GM19438 (cell line): Measurements from ENCODE around the gene NAT14.
A peak's percentile ranks its signal among the peaks of the same experiment; 100 is the strongest.

Source experiments
- ATAC-seq: cut with Tn5 transposase; IDR thresholded peaks from one replicate; pipeline ENCODE4 v1.9.1; 2021; ENCODE audit warnings: low read depth; ENCODE audit not compliant: unreplicated experiment

NAT14 gene

DNA sequence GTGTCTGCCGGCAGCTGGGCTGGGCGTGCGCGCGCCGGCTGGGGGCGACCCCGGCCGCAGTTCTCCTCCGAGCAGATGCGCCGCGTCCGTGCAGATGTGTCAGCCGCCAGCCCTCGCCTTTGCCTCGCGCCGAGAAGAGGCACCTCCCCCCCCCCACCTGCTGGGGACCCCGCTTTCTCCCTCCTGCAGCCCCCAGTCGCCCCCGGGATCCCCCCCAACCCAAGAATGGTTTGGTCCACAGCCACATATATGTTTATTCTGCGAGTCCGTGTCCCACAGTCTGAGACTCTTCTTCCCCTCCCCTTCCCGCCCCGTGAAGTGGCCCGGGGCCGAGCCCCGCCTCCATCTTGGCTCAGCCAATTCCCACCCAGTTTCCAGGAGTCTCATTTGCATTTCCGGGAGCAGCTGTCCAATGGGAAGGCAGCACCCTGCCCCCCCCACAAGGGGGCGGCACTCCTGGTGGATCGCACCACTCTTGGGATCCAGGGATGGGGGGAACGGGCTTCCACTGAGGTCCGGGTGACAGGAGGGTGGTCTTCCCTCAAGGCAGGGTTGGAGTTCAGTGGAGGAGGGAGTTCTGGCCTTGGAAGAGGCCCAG is 32.1 kb upstream of the NAT14 start:
- ATAC-seq, result no peak

DNA sequence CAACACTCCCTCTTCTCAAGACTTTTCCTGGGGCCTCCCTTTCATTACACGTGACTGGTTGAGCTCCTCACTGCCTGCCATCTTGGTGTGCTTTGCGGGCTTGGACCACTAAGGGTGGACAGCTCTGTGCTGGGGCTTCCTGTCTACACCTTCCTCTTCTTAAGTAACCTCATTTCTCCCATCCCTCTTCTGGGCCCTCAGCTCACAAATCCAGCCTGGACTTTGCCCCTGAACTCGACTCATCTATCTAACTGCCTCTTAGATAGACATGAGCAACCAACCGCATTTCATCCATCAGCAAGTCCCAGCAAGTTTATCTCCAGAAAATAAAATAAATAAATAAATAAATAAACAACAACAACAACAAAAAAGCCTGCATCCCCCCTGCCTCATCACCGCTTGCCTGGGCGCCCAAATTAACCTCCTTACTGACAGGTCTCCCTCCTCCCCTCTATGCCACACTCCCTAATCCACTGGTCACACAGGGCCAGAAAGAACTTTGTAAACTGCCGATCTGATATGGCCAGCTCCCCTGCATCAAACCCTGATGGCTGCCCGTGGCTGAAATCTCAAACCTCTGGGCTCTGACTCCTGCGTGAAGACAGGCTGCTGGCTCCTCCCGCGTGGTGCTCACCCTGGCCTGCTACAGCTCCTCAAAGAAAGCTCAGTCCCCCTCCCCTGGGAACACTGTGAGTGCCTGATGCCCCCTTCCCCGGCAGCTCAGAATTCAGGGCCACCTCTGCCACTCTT is 31.3 kb upstream of the NAT14 start:
- no peak for ATAC-seq

DNA sequence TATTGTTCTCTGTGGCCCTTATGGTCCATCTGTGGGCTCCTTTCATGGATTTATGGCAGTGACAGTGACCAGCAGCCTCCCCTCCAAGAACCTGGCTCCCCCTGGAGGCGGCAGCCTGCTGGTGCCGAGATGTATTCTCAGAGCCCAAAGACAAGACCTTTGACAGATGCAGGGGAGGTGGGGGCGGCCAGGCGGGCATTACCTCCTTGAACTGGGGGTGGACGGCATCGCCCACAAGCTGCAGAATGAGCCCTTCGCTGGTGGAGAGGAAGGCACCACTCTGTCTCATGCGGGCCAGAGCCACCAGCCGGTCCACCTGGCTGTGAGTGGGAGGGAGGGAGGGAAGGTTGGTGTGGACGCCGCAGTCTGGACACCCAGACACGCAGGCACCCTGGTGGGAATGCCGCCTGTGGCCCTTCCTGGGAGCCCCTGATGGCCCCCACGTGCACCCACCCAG is 30.2 kb upstream of the NAT14 start:
- no peak for ATAC-seq

DNA sequence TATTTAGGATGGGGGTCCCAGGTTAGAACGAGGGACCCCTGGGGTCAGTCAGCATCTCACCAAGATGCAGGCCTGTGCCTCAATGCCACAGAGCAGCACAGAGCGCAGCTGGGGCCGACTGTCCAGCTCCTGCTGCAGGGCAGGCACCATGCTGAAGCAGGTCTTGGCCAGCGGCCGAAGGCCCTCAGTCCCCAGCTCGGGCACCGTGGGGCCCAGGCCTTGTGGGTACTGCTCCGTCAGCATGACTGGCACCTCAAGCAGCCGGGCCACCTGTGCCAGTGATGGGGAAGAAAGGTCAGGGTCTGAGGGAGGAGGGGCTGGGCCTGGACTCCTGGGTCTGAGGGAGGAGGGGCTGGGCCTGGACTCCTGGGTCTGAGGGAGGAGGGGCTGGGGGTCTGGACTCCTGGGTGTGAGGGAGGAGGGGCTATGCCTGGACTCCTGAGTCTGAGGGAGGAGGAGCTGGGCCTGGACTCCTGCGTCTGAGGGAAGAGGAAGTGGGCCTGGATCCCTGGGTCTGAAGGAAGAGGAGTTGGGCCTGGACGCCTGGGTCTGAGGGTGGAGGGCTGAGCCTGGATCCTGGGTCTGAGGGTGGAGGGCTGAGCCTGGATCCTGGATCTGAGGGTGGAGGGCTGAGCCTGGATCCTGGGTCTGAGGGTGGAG is 29.3 kb upstream of the NAT14 start:
- no peak for ATAC-seq

DNA sequence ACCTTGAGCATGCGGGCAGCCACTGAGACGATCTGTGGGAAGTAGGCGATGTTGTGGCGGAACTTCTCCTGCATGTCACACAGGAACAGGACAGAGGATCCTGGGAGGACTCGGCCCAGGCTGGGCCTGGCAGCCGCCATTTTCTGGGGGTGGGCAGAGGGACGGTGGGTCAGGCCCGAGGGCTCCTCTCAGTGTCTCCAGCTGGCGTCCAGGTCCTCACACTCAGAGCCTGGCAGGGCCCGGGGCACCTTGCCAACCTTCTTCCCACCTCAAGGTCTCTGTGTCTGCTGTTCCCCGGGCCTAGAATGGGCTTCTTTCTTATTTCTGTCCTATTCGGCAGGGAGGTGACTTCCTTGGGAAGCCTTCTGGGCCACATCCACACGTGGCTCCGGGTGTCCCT is 28.6 kb upstream of the NAT14 start:
- ATAC-seq, result no peak

DNA sequence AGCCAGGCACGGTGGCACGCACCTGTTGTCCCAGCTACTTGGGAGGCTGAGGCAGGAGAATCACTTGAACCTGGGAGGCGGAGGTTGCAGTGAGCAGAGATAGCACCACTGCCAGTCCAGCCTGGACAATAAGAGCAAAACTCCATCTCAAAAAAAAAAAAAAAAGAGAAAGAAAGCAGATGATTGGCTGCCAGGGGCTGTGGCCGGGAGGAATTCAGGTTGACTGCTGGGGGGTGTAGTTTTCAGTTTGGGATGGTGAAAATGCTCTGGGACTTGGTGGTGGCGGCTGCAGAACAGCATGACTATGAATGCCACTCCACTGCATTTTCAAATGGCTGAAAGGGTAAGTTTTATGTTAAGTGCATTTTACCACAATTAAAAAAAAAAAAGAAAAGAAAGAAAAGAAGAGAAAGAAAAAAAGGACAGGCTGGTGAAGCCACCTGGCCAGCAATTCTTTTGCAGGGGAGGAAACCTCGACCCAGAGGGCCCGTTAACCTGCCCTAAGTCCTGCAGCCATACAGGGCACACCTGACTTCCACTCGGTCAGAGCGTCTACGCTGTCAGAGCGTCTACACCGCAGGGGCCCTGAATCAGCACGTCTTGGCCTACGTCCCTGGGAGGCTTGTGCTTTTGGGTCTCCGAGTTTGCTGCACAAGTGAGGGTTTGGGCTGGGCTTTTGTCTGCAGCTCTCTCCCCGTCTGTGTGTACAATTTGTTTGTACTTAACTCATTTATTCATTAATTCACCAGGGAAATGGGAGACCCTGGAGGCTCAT is 27.1 kb upstream of the NAT14 start:
- ATAC-seq, result no peak

DNA sequence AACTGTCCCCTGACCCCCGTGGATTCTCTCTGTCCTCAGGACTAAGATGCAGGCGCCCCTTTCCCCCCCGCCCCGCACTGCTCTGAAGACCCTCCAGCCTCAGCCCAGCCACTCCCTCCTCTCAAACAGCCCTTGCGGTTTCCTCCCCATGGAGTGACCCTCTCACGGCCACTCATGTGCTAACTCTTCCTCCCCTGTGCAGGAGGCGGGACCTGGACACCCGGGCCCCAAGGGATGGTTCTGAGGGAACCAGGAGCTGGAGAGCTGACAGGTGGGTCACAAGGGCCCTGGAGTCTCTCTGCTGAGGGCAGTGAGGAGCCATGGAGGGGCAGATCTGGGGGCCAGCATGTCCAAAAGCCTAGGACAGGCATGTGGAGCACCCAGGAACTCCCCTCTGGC is 25.4 kb upstream of the NAT14 start:
- ATAC-seq, result no peak

DNA sequence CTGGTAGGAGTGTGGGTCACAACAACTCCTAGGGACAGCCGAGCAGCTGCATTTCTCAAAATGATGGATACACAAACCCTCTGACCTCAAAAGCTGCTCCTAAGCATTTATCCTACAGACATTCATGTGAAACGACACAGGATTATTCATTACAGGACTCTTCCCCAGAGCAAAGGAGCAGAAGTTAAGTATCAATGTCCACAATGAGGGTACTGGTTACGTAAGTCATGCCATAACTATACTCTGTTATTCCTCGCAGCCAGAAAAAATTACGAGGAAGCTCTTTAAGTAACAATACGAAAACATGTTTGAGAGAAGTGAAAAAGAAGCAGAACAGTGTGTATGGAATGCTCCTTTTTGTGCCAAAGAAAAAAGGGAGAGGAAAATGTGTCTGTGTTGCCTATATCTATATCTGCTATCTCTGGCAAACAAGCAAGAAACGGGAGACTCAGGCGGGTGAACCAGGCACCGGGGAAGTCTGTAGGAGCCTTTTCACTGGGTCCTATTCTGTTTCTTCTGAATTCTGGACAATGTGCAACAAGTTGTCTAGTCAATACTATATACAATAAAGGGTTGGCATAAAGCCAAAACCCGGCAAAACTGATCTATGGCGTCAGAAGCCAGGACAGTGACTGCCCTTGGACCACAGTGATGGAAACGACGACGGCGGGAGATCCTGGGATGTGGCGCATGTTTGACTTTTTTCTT is 24.9 kb upstream of the NAT14 start:
- ATAC-seq, result no peak

DNA sequence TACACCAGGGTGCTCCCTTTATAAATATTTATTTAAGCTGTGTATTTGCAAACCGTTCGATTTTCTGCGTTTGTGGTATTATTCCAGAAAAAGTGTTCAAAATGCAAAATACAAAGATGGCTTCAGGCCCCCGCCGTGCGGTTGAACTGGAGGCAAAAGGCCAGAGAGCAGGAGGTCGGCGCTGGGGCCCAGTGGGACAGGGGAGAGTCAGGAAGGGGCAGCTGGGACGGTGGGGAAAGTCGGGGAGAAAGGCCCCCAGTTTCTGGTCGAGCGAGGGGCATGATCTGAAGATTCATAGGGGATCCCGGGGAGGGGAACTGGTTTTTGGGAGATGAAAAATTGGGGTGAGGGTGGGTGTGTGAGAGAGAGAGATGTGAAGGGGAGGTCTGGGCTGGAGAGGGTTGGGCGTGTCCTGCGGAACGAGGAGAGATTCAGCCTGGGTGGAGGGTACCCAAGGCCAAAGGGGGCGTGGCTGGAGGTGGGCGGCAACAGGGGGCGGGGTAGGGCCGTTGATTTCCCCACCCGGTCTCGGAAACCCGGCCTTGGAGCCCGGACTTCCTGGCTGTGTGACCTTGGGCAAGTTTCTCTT is 24.2 kb upstream of the NAT14 start:
- no peak for ATAC-seq

DNA sequence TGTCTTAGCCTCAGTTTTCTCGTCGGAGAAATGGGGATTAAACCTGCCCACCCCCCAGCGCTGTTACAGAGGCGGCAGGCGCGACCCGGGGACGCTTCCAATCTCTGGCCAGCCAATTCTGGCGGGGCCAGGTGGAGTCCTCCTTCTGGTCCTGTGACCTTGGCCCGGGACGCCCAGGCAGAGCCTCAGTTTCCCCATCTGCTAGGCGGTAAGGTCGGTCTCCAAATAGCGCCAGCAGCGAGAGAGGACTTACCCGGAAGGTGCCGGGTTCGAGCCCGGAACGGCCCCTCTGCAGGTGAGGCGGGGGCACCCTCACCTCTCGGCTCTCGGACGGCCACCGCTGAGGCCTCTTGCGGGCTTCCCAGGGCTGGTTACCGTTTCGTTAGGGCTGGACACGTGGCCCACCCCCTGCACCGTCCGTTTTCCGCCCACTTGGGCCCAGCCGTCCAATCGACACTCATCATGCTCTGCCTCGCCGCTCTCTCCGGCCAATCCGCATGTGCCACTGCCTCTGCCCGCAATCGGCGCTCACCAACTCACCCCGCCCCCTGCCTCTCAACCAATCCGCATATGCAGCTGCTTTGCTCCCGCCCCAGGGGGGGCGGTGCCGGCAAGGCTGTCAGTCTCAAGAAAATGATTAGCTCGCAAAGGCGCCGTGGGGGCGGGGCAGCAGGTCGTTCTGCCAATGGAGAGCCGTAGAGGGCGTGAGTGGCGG is 23.6 kb upstream of the NAT14 start, which contains the start of gene ISOC2:
Gene ISOC2, minus strand, starts transcription at position 384 of the 715 bp plus-strand sequence. CDS start 5,156 bp downstream, outside the sequence.
- peak; percentile 96 for ATAC-seq

DNA sequence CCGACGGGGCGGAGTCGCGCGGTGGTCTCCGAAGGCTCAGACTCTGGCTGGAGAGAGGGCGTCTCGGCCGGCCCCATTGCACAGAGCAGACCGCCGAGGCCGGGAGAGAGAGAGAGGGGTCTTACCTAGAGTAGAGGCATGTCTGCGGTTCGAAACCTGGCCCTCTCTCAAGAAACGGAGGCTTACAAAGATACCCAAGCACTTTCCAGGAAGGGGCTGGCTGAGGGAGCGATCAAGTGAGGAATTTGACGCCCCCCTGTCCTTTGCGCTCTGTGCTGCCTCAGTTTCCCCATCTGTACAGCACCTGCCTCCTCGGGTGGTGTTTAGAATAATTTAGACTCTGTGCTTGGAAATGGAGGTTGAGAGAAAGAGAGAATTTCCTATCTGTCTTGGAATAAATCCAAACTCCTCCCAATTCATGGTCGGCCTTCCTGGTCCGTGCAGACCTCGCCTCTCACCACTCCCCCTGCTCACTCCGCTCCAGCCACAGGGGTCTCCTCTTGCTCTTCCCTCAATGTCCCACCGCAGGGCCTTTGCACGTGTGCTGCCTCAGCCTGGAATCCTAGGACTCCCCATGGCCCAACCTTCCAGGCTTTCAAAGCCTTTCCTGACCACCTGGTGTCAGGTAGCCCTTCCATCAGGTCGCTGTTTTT is 22.9 kb upstream of the NAT14 start:
- no peak for ATAC-seq

DNA sequence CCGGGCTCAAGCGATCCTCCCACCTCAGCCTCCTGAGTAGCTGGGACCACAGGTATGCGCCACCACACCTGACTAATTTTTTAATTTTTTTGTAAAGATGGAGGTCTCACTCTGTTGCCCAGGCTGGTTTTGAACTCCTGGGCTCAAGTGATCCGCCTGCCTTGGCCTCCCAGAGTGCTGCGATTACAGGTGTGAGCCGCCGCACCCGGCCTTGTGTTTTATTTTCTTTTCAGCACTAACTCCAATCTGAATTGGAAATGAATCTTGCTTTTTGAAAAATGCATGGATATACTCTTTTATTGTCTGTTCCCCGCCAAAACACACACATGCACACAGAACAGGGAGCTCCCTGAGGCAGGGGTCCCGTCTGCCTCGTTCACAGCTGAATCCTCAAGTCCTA is 22.3 kb upstream of the NAT14 start:
- no peak for ATAC-seq

DNA sequence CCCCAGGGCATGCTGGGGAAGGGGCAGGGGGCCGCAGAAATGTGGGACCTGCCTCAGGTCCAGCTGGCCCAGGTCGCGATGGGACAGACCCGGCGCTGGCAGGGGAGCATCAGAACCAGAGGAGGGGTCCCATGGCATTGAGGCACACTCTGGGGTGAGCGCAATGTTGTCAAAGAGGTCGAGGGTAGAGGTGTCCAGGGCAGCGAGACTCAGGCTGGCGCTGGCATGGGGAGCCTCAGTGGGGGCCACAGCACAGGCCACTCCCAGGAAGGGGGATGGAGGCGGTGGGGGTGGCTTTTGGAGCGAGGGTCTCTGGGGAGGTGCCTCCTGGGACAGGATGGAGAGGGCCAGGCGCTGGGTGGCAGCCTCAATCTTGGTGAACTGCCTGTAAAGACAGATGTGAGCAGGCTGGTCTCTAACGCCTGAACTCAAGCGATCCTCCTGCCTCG is 21.4 kb upstream of the NAT14 start:
- no peak for ATAC-seq

DNA sequence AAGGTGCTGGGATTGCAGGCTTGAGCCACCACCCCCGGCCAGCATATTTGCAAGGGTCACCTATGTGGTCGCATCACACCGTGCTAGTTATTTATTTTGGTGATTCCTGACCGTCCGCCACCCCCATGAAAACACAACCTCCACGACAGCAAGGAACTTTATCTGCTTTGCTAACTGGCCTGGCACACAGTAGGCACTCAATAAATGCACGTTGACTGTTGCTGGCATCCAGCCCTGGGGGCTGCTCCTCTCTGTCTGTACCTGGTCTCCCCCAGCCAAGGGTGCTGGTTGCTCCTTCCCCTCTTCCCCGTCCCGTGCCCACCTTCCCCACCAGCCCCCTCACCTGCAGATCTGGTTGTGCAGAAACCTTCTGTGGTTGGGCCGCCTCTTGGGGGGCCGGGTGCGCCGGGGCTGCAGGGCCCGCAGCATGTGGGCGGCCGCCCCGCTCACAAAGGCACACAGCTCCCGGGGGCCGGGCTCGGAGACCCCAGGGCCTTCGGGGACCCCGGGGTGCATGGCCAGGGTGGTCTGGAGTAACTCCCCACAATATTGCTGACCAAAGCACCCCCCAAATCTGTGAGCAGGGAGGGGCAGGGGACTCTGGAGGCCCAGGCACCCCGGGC is 20.8 kb upstream of the NAT14 start:
- no peak for ATAC-seq

DNA sequence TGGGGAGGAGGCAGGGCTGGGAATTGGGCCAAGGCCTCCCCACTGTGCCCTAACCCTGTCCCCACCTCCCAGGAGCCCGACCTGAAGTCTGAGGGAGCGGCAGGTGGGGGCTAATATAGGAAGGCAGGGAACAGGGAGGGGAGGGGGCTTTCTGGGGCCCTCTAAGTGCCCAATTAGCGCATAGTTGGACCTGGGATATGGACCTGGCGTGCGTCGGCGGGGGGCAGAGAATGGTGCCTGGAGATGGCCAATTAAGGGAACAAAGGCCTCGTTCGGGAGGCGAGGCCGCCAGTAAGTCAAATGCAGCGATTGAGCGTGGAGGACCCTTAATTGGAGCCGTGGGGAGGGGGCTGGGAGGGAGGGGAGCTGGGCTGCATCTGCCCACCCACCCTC is 20.3 kb upstream of the NAT14 start, which contains the start of gene C19orf85:
Gene C19orf85, minus strand, starts transcription at position 90 of the 393 bp plus-strand sequence. CDS start 197 bp downstream, outside the sequence.
- no peak for ATAC-seq

DNA sequence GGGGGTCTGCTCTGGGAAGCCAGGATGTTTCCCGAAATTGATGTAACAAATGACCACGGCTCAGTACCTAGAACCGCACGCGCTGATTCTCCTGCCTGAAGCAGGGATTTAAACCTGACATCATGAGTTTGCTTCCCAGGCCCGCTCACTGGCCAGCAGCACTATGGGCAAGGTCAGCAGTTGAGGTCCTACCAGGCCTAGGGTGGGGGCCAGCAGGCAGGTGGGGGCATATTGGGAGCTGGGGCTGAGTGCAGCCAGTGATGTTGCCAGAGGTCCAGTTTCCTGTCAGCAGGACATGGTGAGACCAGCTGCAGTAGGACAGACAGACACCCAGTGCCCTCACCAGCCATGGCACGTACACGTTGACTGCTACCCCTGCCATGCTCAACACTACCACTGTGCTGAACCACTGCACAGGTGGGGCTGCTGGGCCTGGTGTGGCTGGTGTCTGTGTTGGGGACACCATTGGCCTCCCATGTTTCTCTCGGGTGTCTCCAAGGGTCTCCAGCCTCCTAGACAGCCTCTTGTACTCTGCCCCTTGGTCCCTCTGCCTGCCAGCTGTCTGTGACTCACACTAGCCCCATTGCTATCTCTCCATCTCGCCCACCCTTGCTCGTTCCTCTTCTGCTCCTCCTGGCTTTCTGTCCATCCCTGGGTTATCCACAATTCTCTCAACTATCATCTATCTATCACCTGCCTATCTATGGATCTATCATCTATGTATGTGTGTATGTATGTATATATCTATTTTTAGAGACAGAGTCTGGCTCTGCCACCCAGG is 19.3 kb upstream of the NAT14 start:
- ATAC-seq, result no peak

DNA sequence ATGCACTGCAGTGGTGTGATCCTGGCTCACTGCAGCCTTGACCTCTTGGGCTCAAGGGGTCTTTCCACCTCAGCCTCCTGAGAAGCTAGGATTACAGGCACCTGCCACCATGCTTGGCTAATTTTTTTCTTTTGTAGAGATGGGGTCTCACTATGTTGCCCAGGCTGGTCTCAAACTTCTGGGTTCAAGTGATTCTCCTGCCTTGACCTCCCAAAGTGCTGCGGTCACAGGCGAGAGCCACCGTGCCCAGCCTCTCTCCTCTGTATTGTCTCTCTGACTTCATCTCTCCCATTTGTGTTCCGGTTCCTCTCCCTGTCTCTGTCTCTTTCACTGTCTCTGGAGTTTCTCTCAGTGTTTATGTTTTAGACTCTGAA is 18.8 kb upstream of the NAT14 start:
- no peak for ATAC-seq
